Nucleus accumbens (tissue), 56 donors: ENCODE data around the gene NECTIN3.

Experiments
- DNase-seq, 56 donors: peaks; one replicate each; lab custom pipeline; 2025; lab: John Stamatoyannopoulos, UW

NECTIN3 gene

GRCh38 chr3:111197485-111197884, 125.9 kb downstream of the NECTIN3 start:
- no peak for DNase-seq

GRCh38 chr3:111200027-111200426, 128.4 kb downstream of the NECTIN3 start:
- DNase-seq: no peak

- no peak for DNase-seq
Measured at GRCh38 chr3:111210003-111210711, 138.5 kb downstream of the NECTIN3 start.

- DNase-seq: no peak
Measured at GRCh38 chr3:111210866-111211564, 139.4 kb downstream of the NECTIN3 start.

- DNase-seq: no peak
Measured at GRCh38 chr3:111212511-111212910, 140.9 kb downstream of the NECTIN3 start.

- DNase-seq: no peak
Measured at GRCh38 chr3:111215481-111215880, 143.9 kb downstream of the NECTIN3 start.

GRCh38 chr3:111218615-111219014, 147.0 kb downstream of the NECTIN3 start:
- no peak for DNase-seq

- DNase-seq: no peak
Measured at GRCh38 chr3:111227216-111227615, 155.6 kb downstream of the NECTIN3 start.

GRCh38 chr3:111229301-111229700, 157.7 kb downstream of the NECTIN3 start:
- DNase-seq: no peak

GRCh38 chr3:111236836-111237713, 165.5 kb downstream of the NECTIN3 start:
- DNase-seq: no peak

GRCh38 chr3:111237946-111238345, 166.3 kb downstream of the NECTIN3 start:
- DNase-seq: no peak

GRCh38 chr3:111238885-111239284, 167.3 kb downstream of the NECTIN3 start:
- DNase-seq: no peak

GRCh38 chr3:111241960-111242359, 170.3 kb downstream of the NECTIN3 start:
- no peak for DNase-seq
